Measurements from ENCODE around the gene PGAM5. TPM values are rescaled to one million over a fixed set of nuclear protein-coding genes. Genes with fewer than 3 reads are reported as not detected.
A peak's percentile ranks its signal among the peaks of the same experiment; 100 is the strongest.

The PGAM5 gene
- total and polyA plus RNA-seq, 10 donors = 8.2 to 28.8 (median 21.6) TPM

DNA sequence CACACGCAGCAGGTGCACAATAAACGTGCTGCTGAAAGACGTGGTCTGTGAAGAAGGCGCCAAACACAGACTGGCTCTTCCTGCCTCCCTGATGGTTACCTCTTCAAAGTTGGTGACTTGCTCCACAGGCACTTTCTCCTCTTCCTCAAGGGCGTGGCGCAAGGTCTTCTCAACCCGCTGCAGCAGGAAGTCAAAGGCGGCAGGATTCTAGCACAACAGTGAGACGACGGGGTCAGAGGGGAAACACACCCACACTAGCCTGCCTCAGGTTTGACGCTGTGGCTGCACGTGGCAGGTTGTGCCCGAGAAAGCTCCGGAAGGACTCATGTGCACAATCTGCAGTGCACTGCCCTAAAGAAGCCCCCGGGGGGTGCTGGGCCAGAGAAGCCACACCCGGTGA, 38.5 kb upstream of the PGAM5 start:
- peaks cover 0 to 100% (median 75%) of the 10 kb centered on the region in 6 donors for H3K36me3 ChIP-seq
- TF ChIP-seq POLR2A (IDR thresholded peaks at IDR 0.05) (no peak), POLR2AphosphoS5 (IDR thresholded peaks at IDR 0.05) (peak in 2 of 3 donors; percentile 16 to 45)
- TF ChIP-seq, protein P1, sequence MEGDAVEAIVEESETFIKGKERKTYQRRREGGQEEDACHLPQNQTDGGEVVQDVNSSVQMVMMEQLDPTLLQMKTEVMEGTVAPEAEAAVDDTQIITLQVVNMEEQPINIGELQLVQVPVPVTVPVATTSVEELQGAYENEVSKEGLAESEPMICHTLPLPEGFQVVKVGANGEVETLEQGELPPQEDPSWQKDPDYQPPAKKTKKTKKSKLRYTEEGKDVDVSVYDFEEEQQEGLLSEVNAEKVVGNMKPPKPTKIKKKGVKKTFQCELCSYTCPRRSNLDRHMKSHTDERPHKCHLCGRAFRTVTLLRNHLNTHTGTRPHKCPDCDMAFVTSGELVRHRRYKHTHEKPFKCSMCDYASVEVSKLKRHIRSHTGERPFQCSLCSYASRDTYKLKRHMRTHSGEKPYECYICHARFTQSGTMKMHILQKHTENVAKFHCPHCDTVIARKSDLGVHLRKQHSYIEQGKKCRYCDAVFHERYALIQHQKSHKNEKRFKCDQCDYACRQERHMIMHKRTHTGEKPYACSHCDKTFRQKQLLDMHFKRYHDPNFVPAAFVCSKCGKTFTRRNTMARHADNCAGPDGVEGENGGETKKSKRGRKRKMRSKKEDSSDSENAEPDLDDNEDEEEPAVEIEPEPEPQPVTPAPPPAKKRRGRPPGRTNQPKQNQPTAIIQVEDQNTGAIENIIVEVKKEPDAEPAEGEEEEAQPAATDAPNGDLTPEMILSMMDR (IDR thresholded peaks at IDR 0.05 in 8 of 11, conservative IDR thresholded peaks at IDR 0.05 in 3 of 11) = no peak
- no peaks in the 10 kb centered on the region for H3K9me3 ChIP-seq
- H3K27me3 ChIP-seq (replicated peaks in 1 of 7) = no peaks in the 10 kb centered on the region
- intact Hi-C loops (cut with DNase I; ENCODE audit: low total_unique reads) = no loop called here
- DNase-seq = no peak
- H3K4me1 ChIP-seq = peaks cover 0 to 44% (median 11%) of the 10 kb centered on the region in 6 donors
- no peak overlapping the region for H3K4me3 ChIP-seq
- 54 to 86% (median 67%) methylated on average over 7 to 16 of the region's 16 CpGs for WGBS, 5 donors
- H3K27ac ChIP-seq = peak overlapping the region in 3 of 8 donors; percentile 3 to 38 (median 21)

- Histone ChIP-seq H3K27ac (peak overlapping the region in 3 of 8 donors; percentile 3 to 38 (median 21)), H3K4me1 (peaks cover 0 to 46% (median 11%) of the 10 kb centered on the region in 6 donors), H3K27me3 (replicated peaks in 1 of 7) (no peaks in the 10 kb centered on the region), H3K36me3 (peaks cover 0 to 100% (median 74%) of the 10 kb centered on the region in 6 donors), H3K9me3 (no peaks in the 10 kb centered on the region), H3K4me3 (no peak overlapping the region)
- DNase-seq = no peak
- TF ChIP-seq, protein P1 (IDR thresholded peaks at IDR 0.05 in 8 of 11, conservative IDR thresholded peaks at IDR 0.05 in 3 of 11) = no peak
- TF ChIP-seq POLR2AphosphoS5 (IDR thresholded peaks at IDR 0.05) (no peak), POLR2A (IDR thresholded peaks at IDR 0.05) (no peak)
- intact Hi-C loops (cut with DNase I; ENCODE audit: low total_unique reads) = no loop called here
- 88 to 91% (median 89%) methylated on average over 11 to 12 of the region's 12 CpGs for WGBS, 5 donors
Measured at GRCh38 chr12:132672678-132673077, 38.0 kb upstream of the PGAM5 start.

DNA sequence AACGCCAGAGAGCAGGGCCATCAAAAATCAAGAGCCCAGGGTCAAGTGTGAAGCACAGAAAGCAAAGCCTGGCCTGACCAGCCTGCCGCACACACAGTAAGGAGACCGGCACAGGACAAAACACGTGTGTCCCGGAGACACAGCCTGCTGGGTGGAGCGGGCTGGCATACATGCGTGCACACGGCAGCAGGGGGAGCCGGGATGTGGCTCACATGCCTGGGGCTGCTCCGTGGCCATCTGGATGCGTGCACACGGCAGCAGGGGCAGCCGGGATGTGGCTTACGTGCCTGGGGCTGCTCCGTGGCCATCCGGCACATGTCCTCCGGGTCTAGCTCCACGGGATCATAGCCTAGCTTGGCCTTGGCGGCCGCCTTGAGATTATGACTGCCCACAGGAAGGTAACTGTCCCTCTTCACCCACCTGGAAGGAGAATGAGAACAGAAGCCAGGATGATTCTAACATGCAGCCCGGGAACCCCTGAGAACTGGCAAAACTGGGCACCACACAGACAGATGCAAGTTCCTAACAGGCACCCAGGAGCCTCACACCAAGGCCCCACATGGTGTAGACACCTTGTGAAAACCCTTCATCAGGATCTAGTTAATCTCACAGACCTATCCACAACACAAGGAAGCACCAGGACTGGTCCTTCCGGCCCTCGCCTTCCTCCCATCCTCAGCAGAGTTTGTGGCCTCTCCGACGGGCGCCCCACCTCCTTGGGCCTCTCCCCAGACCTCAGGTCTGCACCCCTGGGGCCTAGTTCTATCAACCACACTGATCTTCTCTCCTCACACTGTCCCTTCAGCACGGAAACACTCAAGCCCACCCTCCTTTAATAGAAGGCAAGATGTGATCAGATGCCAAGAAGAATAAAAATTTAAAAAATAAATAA, 37.1 kb upstream of the PGAM5 start:
- TF ChIP-seq, protein P1 (IDR thresholded peaks at IDR 0.05 in 8 of 11, conservative IDR thresholded peaks at IDR 0.05 in 3 of 11) = no peak
- TF ChIP-seq POLR2AphosphoS5 (IDR thresholded peaks at IDR 0.05) (peak in 1 of 3 donors; percentile 8), POLR2A (IDR thresholded peaks at IDR 0.05) (no peak)
- Histone ChIP-seq H3K36me3 (peaks cover 0 to 100% (median 69%) of the 10 kb centered on the region in 6 donors), H3K27ac (no peak overlapping the region), H3K27me3 (replicated peaks in 1 of 7) (no peaks in the 10 kb centered on the region), H3K4me1 (peaks cover 0 to 51% (median 11%) of the 10 kb centered on the region in 6 donors), H3K4me3 (no peak overlapping the region), H3K9me3 (no peaks in the 10 kb centered on the region)
- intact Hi-C loops (cut with DNase I; ENCODE audit: low total_unique reads) = no loop called here
- DNase-seq = no peak
- 86 to 94% (median 91%) methylated on average over 22 to 27 of the region's 27 CpGs for WGBS, 5 donors

GRCh38 chr12:132674561-132674960, 36.1 kb upstream of the PGAM5 start:
- Histone ChIP-seq H3K9me3 (no peaks in the 10 kb centered on the region), H3K4me1 (peaks cover 0 to 51% (median 11%) of the 10 kb centered on the region in 6 donors), H3K4me3 (no peak overlapping the region), H3K27ac (peak overlapping the region in 1 of 8 donors; percentile 79), H3K27me3 (replicated peaks in 1 of 7) (no peaks in the 10 kb centered on the region), H3K36me3 (peaks cover 0 to 100% (median 65%) of the 10 kb centered on the region in 6 donors)
- intact Hi-C loops (cut with DNase I; ENCODE audit: low total_unique reads) = no loop called here
- TF ChIP-seq POLR2AphosphoS5 (IDR thresholded peaks at IDR 0.05) (no peak), POLR2A (IDR thresholded peaks at IDR 0.05) (no peak)
- TF ChIP-seq, protein P1 (IDR thresholded peaks at IDR 0.05 in 8 of 11, conservative IDR thresholded peaks at IDR 0.05 in 3 of 11) = no peak
- no peak for DNase-seq
- 84 to 95% (median 88%) methylated on average over 5 of the region's 5 CpGs for WGBS, 5 donors
